CD4-positive, alpha-beta T cell treated with Interleukin-10 for 1 hour (primary cell): ENCODE measurements around the gene DNAJC13.

Source experiments
- DNase-seq: peaks from one replicate; pipeline ENCODE4 v3.0.0-alpha.2; 2020

The DNAJC13 gene

GRCh38 chr3:132405609-132406299, 11.5 kb upstream of the DNAJC13 start:
- no peak for DNase-seq

DNA sequence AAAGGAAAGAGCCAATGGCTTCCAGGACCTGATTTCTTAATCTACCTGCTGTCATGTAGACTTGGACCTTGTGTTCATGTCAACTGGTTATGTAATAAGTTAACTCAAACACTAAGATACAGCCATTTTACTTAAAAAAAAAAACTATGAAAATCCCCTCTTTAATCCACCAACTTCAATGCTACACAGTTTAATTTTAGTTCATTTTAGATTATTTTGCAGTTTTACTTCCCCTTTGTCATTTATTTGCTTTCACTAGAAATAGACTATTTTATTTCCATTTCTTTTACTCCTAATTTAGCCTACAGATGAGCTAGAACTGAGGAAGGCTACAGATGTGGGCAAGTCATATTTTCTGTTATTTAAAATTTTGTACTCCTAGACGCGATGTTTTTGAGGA, 10.7 kb upstream of the DNAJC13 start:
- DNase-seq: no peak

- DNase-seq: no peak
Measured at GRCh38 chr3:132407025-132407424, 10.3 kb upstream of the DNAJC13 start.

DNA sequence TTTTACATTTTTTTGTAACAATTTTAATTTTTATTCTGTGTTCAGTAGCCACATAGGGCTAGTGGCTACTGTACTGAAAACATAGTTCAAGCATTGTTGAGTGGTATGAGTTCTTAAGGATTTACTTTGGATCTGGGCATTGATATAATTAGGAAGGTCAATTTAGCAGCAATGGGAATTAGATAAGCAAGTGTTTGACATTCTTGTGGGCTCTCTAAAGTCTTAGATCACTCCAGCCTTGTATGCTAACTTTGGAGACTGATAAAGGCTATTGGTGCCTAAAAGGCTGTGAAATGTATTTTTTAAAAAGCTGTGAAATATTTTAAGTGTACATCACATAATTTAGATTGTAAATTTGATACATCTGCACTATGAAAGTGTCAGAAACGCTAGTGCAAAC, 2.5 kb upstream of the DNAJC13 start:
- DNase-seq: no peak

GRCh38 chr3:132416161-132416560, 1.1 kb upstream of the DNAJC13 start:
- no peak for DNase-seq

GRCh38 chr3:132417695-132418411, 551 bp downstream of the DNAJC13 start:
- DNase-seq: peak; percentile 39

DNA sequence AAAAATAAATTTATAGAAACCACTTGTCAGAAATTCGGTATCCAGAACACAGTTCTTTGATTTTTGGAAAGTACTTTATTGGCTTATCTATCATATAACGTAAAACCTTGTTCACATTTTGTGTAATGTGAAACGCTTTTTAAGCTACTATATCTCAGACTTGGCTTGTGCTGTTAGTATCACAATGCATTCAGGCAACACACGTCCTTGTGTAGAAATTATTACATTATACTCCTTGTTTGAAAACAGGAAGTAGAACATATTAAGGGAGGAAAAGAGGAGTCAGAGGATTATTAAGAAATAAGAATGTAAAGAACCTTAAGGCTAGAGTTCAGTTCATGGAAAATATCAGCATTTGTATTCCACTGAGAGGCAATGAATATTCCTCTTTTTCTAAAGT, 1.6 kb downstream of the DNAJC13 start:
- DNase-seq: no peak

GRCh38 chr3:132421832-132422231, 4.5 kb downstream of the DNAJC13 start:
- DNase-seq: no peak

DNA sequence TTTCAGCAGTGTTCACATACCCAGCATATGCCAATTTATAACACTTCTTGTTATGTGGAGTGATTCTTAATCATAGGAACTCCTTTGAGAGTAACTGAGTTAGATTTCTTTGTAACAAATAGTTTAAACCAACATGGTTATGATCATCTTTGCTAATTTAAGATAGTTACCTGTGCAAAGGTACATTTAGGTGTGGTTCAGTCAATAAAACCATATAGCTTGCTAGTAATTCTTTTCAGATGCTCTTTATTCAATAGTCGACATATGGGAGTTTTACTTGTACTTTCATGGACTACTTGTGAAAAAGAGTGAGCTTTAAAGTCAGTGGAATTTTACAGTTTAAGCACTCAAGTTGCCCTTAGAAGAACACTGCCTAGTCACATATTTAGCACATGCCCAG, 5.2 kb downstream of the DNAJC13 start:
- DNase-seq: no peak

GRCh38 chr3:132432639-132433038, 15.3 kb downstream of the DNAJC13 start:
- DNase-seq: no peak

GRCh38 chr3:132433121-132433520, 15.8 kb downstream of the DNAJC13 start:
- no peak for DNase-seq

DNA sequence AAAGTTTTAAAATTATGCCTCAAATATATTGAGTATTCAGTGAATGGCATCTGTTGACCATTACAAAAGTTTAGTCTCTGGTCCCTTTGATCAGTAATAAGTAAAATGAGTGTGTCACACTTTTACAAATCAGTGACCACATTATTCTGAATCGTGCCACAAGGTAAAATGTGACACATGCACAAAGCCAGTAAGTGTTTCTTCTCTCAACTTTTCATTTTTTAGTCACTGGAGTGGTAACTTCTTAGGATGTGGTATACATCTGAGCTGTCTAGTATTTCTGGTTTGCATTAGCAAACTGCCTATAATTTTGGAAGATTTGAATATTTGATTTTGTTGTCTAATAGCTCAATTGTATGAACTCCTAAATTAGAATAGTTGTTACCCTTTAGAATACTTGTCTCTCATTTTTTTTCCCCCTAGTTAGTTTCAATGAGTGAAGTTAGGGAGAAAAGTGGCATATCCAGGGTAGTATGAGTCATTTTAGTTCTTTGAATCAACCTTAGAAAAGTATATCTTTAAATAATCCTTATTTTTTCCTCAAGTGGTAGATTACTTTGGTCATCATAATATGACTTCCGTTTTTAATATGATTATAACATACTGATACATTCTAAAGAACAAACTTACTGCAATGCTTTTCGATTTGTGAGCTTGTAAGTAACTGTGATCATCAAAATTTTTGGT, 18.1 kb downstream of the DNAJC13 start:
- DNase-seq: no peak

- DNase-seq: no peak
Measured at GRCh38 chr3:132435911-132436425, 18.7 kb downstream of the DNAJC13 start.

- DNase-seq: no peak
Measured at GRCh38 chr3:132443421-132443820, 26.1 kb downstream of the DNAJC13 start.

DNA sequence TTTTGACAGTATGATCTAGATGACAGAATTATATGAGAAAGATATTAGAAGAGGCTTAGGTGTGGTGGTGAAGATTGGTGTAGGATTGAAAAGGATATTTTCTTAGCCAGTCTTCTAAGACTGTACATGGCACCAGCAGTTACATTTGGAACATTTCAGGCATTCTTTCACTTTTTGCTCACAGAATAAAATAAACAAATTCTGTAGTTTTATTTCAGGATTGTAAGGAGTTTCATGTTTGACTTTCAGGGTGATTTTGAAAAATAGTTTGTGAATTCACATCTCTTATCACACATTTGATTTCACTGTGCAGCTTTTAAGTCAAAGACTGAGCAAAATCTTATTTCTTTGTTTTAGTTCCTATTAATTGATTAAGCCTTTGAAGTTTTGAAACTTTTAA, 27.1 kb downstream of the DNAJC13 start:
- DNase-seq: no peak

- DNase-seq: no peak
Measured at GRCh38 chr3:132445817-132446216, 28.5 kb downstream of the DNAJC13 start.

DNA sequence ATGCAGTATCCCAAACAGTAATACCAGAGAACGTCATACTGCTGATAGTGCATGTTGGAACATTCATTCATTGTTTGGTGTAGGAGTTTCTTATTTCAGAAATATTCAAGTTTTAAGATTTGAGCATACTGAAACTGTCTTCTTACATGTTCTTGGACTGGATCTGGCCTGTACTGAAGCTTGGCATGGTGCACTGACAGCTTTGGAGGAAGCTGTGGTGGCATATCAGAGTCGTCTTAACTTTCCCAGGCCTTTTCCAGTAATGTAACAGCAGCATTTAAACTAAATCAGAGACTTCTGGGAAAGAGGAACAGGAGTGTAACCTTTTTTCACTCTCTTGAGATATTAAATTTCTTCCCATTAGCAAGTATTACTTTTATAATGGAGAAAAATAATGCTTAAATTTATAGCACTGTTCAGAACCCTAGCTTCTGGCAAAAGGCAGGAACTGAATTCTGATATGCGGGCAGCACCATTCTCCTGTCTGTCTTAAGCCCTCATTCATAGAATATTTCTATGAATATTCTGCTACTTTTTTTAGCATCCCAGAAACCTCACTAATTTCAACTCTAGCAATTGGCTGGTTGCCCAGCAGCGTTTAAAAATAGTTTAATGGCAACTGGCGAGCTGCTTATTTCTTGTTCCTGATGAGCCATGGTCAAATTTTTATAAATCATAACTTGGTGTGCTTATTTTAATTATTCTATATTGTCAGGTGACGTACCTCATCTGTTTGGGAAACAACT, 31.1 kb downstream of the DNAJC13 start:
- DNase-seq: no peak

DNA sequence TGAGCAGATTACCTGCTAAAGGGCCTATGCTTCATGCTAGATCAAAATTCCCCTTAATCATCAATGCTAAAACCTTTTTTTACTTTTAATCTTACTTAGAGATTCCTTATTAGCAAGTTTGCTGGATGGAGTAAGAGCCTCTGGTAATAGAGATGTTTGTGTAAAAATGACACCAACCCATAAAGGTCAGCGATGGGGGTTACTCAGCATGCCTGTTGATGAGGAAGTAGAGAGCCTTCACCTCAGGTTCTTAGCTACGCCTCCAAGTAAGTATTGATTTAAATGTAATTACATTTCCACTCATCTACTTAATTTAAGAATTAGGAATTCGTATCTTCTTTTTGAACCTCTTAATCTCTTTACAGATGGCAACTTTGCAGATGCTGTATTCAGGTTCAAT, 38.8 kb downstream of the DNAJC13 start:
- DNase-seq: no peak

- no peak for DNase-seq
Measured at GRCh38 chr3:132456571-132456970, 39.3 kb downstream of the DNAJC13 start.

GRCh38 chr3:132457286-132457685, 40.0 kb downstream of the DNAJC13 start:
- DNase-seq: no peak

GRCh38 chr3:132459551-132459950, 42.2 kb downstream of the DNAJC13 start:
- no peak for DNase-seq

DNA sequence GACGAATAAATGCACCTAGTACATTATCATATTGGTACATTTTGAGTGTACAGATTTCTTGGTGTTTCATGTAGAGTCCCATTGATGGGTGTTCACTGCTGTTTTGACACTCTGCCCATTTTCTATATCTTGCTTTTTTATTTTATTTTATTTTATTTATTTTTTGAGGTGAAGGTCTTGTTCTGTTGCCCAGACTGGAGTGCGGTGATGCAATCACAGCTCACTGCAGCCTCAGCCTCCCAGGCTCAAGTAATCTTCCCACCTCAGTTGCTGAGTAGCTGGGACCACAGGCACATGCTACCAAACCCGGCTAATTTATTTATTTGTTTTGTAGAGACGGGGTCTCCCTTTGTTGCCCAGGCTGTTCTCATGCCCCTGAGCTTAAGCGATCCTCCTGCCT, 44.2 kb downstream of the DNAJC13 start:
- no peak for DNase-seq

DNA sequence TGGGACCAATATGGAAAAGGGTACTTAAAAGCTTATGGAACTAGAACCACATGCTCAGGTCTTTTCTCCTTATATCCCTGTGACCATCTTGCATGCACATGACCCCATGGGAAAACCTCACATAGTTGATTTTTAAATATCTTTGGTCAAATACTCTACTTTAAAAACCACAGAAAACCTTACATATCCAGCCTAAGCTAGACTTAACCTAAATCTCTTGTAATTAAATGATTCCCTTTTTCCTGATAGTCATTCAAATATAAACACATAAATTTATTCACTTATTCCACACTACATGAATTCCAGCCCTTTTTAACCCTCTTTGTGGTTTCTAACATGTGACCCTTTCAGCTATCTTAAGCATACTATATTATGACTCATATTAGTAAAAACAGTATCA, 46.8 kb downstream of the DNAJC13 start:
- no peak for DNase-seq
